Liver (tissue), 3 donors: ENCODE data around the gene ABCC5.
"Not testable (repeated sequence)": the region's sequence is repeated elsewhere in the genome, so short reads cannot be mapped to it uniquely, and the experiment has no call there.

Source experiments
- FOXA1 ChIP-seq: IDR thresholded peaks from 2 replicates; pipeline ENCODE4 v1.6.1; 2016; ENCODE audit warnings: antibody characterized with exemption
- GABPA ChIP-seq, 2 donors: IDR thresholded peaks in 1 of 2; conservative IDR thresholded peaks in 1 of 2; 2 replicates each; pipeline ENCODE4 v1.6.1; 2016; ENCODE audit warnings: antibody characterized with exemption in 2 of 2, mild to moderate bottlenecking in 1 of 2, moderate library complexity in 1 of 2
- RXRA ChIP-seq, 2 donors: IDR thresholded peaks; 2 replicates each; pipeline ENCODE4 v1.6.1; 2017 to 2018; ENCODE audit warnings: antibody characterized with exemption in 2 of 2, mild to moderate bottlenecking in 1 of 2
- SP1 ChIP-seq: IDR thresholded peaks from 2 replicates; pipeline ENCODE4 v1.6.1; 2018; ENCODE audit warnings: antibody characterized with exemption, mild to moderate bottlenecking
- TAF1 ChIP-seq: conservative IDR thresholded peaks from 2 replicates; pipeline ENCODE4 v1.6.1; 2016; ENCODE audit warnings: antibody characterized with exemption, mild to moderate bottlenecking
- TF ChIP-seq, protein P1 (sequence below): fragments of 150-350 bp; IDR thresholded peaks from 2 replicates; pipeline ENCODE4 v1.5.1; 2017; ENCODE audit warnings: improper control_type of control experiment, low read depth, low read length; ENCODE audit not compliant: missing input control
- TF ChIP-seq, protein P2 (sequence below): IDR thresholded peaks from 2 replicates; pipeline ENCODE4 v1.6.1; 2016; ENCODE audit warnings: antibody characterized with exemption
- donor health status: healthy.
- donor health status: healthy.

DNA sequence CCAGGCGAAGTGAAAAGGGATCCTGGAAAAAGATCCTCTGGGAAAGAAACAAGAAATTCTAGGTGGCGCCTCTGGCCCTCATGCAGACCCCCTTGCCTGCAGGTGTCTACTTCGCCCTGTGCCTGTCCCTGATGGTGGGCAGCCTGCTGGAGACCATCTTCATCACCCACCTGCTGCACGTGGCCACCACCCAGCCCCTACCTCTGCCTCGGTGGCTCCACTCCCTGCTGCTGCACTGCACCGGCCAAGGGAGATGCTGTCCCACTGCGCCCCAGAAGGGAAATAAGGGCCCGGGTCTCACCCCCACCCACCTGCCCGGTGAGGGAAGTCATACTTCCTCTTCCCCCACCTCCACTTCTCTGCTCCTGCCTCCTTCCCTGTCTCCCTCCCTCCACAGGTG, 20.6 kb upstream of the ABCC5 start:
- TF ChIP-seq SP1; RXRA (IDR thresholded peaks at IDR 0.05); FOXA1; TAF1; GABPA (IDR thresholded peaks at IDR 0.05 in 1 of 2, conservative IDR thresholded peaks at IDR 0.05 in 1 of 2): not testable (repeated sequence)
- TF ChIP-seq, protein P1, sequence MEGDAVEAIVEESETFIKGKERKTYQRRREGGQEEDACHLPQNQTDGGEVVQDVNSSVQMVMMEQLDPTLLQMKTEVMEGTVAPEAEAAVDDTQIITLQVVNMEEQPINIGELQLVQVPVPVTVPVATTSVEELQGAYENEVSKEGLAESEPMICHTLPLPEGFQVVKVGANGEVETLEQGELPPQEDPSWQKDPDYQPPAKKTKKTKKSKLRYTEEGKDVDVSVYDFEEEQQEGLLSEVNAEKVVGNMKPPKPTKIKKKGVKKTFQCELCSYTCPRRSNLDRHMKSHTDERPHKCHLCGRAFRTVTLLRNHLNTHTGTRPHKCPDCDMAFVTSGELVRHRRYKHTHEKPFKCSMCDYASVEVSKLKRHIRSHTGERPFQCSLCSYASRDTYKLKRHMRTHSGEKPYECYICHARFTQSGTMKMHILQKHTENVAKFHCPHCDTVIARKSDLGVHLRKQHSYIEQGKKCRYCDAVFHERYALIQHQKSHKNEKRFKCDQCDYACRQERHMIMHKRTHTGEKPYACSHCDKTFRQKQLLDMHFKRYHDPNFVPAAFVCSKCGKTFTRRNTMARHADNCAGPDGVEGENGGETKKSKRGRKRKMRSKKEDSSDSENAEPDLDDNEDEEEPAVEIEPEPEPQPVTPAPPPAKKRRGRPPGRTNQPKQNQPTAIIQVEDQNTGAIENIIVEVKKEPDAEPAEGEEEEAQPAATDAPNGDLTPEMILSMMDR = not testable (repeated sequence)
- TF ChIP-seq, protein P2, sequence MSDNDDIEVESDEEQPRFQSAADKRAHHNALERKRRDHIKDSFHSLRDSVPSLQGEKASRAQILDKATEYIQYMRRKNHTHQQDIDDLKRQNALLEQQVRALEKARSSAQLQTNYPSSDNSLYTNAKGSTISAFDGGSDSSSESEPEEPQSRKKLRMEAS = not testable (repeated sequence)
